K562 (cell line): ENCODE measurements around the gene DNAJC13. TPM values are rescaled to one million over a fixed set of nuclear protein-coding genes. Genes with fewer than 3 reads are reported as not detected.

Experiments used
- ATAC-seq: fragments of 200-7000 bp; cut with Tn5 transposase; 3 replicates; pipeline ENCODE4 v1.9.1; 2020; ENCODE audit warnings: moderate library complexity
- BruUV-seq: library from RNA; stranded (reverse); fragments of 400-500 nt; replicated peaks from 2 replicates; lab custom pipeline; 2021; lab: Mats Ljungman, UMichigan
- CTCF ChIA-PET: fragments of 300-600 bp; formaldehyde crosslinking; extraction: SDS; loops from one replicate; lab custom pipeline; 2021; ENCODE audit warnings: low intra/inter-chr PET ratio; lab: Yijun Ruan, JAX
- POLR2A ChIA-PET: fragments of 300-600, 350-650 bp; sonication (Branson Sonifier 250); formaldehyde crosslinking; extraction: SDS; loops from one replicate; lab custom pipeline; 2021; ENCODE audit warnings: antibody characterized with exemption, inconsistent platforms; lab: Yijun Ruan, JAX
- DNase-seq, 4 experiments: peaks; one replicate each; pipeline versions ENCODE4 v3.0.0 to v3.0.0-alpha.2; 2011 to 2018; ENCODE audit warnings: low spot score in 3 of 4, mixed read lengths in 3 of 4; ENCODE audit errors: extremely low read depth in 1 of 4
- FAIRE-seq: peaks from 2 replicates; lab custom pipeline; 2011; peaks lifted over from hg19 to GRCh38; lab: Jason Lieb, UNC
- H2AFZ ChIP-seq: 2 replicates; pipeline ENCODE4 v1.6.0; 2011; ENCODE audit warnings: low read depth, low read length, control low read depth, inconsistent platforms
- H3K27ac ChIP-seq: fragments of 200-600 bp; 3 replicates; pipeline ENCODE4 v1.8.0; 2011; ENCODE audit warnings: low read depth, mild to moderate bottlenecking, control low read depth, inconsistent platforms, low read length, moderate library complexity, mixed read lengths; ENCODE audit errors: extremely low read depth
- H3K27me3 ChIP-seq, 2 experiments: fragments of 300-600 bp in 1 of 2; 2 replicates in 1 of 2; 3 replicates in 1 of 2; pipeline versions ENCODE4 v1.6.0 to v1.8.0; 2011; ENCODE audit warnings: inconsistent platforms in 2 of 2, low read length in 2 of 2, mild to moderate bottlenecking in 1 of 2, mixed read lengths in 1 of 2, moderate library complexity in 1 of 2; ENCODE audit not compliant: control insufficient read depth in 2 of 2, insufficient read depth in 2 of 2
- H3K36me3 ChIP-seq: fragments of 300-600 bp; 3 replicates; pipeline ENCODE4 v1.8.0; 2011; ENCODE audit warnings: mild to moderate bottlenecking, low read length, inconsistent platforms; ENCODE audit not compliant: control insufficient read depth, insufficient read depth
- H3K4me1 ChIP-seq, 2 experiments: fragments of 200-600 bp in 1 of 2; replicated peaks in 1 of 2; 2 replicates in 1 of 2; 3 replicates in 1 of 2; pipeline versions ENCODE4 v1.5.1 to v1.8.0; 2011; ENCODE audit warnings: inconsistent platforms in 2 of 2, low read length in 2 of 2, mild to moderate bottlenecking in 1 of 2, mixed read lengths in 1 of 2, moderate library complexity in 1 of 2; ENCODE audit not compliant: control insufficient read depth in 2 of 2, insufficient read depth in 2 of 2
- H3K4me2 ChIP-seq: 2 replicates; pipeline ENCODE4 v1.6.1; 2011; ENCODE audit warnings: low read length, control low read depth, inconsistent platforms, mixed read lengths; ENCODE audit not compliant: insufficient read depth
- H3K4me3 ChIP-seq: fragments of 200-600 bp; sonication (generic), shearing (Covaris generic); 2 replicates; pipeline ENCODE4 v1.5.1; 2016; ENCODE audit warnings: control low read depth, inconsistent platforms
- H3K79me2 ChIP-seq: fragments of 200-600 bp; 3 replicates; pipeline ENCODE4 v1.8.0; 2011; ENCODE audit warnings: low read length, inconsistent platforms; ENCODE audit not compliant: control insufficient read depth, insufficient read depth
- H3K9ac ChIP-seq, 2 experiments: 2 replicates each; pipeline versions ENCODE4 v1.6.0 to v1.6.1; 2011; ENCODE audit warnings: low read depth in 2 of 2, low read length in 2 of 2, control low read depth in 1 of 2, inconsistent platforms in 1 of 2, mild to moderate bottlenecking in 1 of 2, mixed read lengths in 1 of 2; ENCODE audit not compliant: insufficient read depth in 1 of 2
- H3K9me1 ChIP-seq: one replicate; pipeline ENCODE4 v1.6.0; 2011; ENCODE audit warnings: inconsistent platforms, mild to moderate bottlenecking, low read length, moderate library complexity; ENCODE audit not compliant: control insufficient read depth, insufficient read depth
- H3K9me3 ChIP-seq: replicated peaks from 2 replicates; pipeline ENCODE4 v1.5.1; 2011; ENCODE audit warnings: low read depth, low read length, inconsistent platforms; ENCODE audit not compliant: control insufficient read depth, insufficient read depth
- H4K20me1 ChIP-seq: replicated peaks from 2 replicates; pipeline ENCODE4 v1.6.1; 2011; ENCODE audit warnings: low read length, inconsistent platforms, mixed read lengths; ENCODE audit not compliant: control insufficient read depth, insufficient read depth
- CEBPB ChIP-seq: fragments of 450-650 bp; IDR thresholded peaks from 2 replicates; pipeline ENCODE4 v1.6.1; 2016; ENCODE audit warnings: missing genetic modification characterization, missing compliant biosample characterization
- CEBPG ChIP-seq, 3 experiments: fragments of 200-800 bp in 1 of 3; sonication (Bioruptor generic) in 1 of 3; sonication (generic) in 1 of 3; formaldehyde crosslinking in 1 of 3; IDR thresholded peaks in 2 of 3; conservative IDR thresholded peaks in 1 of 3; 2 replicates each; pipeline versions ENCODE4 v1.6.1 to v1.8.0; 2016 to 2022; ENCODE audit warnings: missing compliant biosample characterization in 2 of 3, missing genetic modification characterization in 2 of 3, mild to moderate bottlenecking in 1 of 3, missing genetic modification reagents in 1 of 3
- IRF9 ChIP-seq: fragments of 450-650 bp; IDR thresholded peaks from 2 replicates; pipeline ENCODE4 v1.6.1; 2016; ENCODE audit warnings: missing biosample characterization, missing genetic modification characterization
- MTF1 ChIP-seq: fragments of 250-450 bp; sonication (Bioruptor Pico); IDR thresholded peaks from 2 replicates; pipeline ENCODE4 v1.9.0; 2021; ENCODE audit warnings: moderate library complexity, mild to moderate bottlenecking, inconsistent platforms, borderline replicate concordance
- ZNF609 ChIP-seq: sonication (generic); formaldehyde crosslinking; IDR thresholded peaks from 2 replicates; pipeline ENCODE4 v1.8.1; 2023; ENCODE audit warnings: missing genetic modification reagents, mild to moderate bottlenecking, borderline replicate concordance
- WGBS: fragments of 100-300 bp; shearing (Covaris generic); methylation state at CpG from one replicate; pipeline ENCODE4 v1.1.6; 2016; ENCODE audit warnings: low coverage, mixed read lengths; ENCODE audit not compliant: insufficient coverage; ENCODE audit errors: missing lambda C conversion rate; 5-methylcytosine and 5-hydroxymethylcytosine counted together
- in situ Hi-C: fragments of 300-500 bp; cut with MboI; formaldehyde crosslinking; loops from 4 replicates; pipeline ENCODE4 v1.15.0; 2018; ENCODE audit warnings: inconsistent platforms, mixed read lengths
- intact Hi-C: fragments of 100-400 bp; cut with micrococcal nuclease; formaldehyde crosslinking; loops from 2 replicates; pipeline ENCODE4 v1.14.2; 2022
- polyA plus RNA-seq, 8 experiments: library from polyadenylated mRNA; depleted of rRNA in 4 of 8; stranded (reverse) in 5 of 8; unstranded in 3 of 8; fragments of >200 nt; fragmentation: Nextera tagmentation in 2 of 8; fragmentation: Illumina TruSeq in 1 of 8; extraction: Ambion mirVana in 2 of 8; extraction: Trizol in 1 of 8; gene quantifications; 2 replicates each; pipeline versions ENCODE4 v1.2.1 to v1.2.3, GENCODE V29; 2011 to 2014; ENCODE audit warnings: inconsistent platforms in 1 of 8, missing spikeins in 1 of 8
- total RNA-seq, 7 experiments: library from RNA; depleted of rRNA in 6 of 7; stranded (reverse); fragments of >200 nt in 6 of 7; fragmentation: Illumina TruSeq in 2 of 7; extraction: Trizol in 2 of 7; gene quantifications; 2 replicates each; pipeline versions ENCODE4 v1.2.1 to v1.2.3, GENCODE V29; 2011 to 2021; ENCODE audit warnings: low replicate concordance in 1 of 7

DNAJC13 gene
- total and polyA plus RNA-seq, 9 of the 15 experiments (the other 6 are each of a cell fraction or from before 2014, with no cell fraction given), result 2.9 to 17.1 (median 10.2) TPM

GRCh38 chr3:132539681-132540080, 122.4 kb downstream of the DNAJC13 start:
- ATAC-seq, result no peak
- intact Hi-C loops, result loop anchor here (5.0 kb wide), 1 partner anchor 187 kb away; no protein-coding TSS in a partner anchor
- in situ Hi-C loops, result loop anchor here (5.0 kb wide), 1 partner anchor 103 kb away; no protein-coding TSS in a partner anchor
- Histone ChIP-seq H3K36me3 (peaks cover 2% of the 10 kb centered on the region; the same call in 1 of the 3 replicates), H3K4me1 (no peaks in the 10 kb centered on the region; a peak in 1 of 5 replicates), H3K79me2 (no peaks in the 10 kb centered on the region), H3K27me3 (no peaks in the 10 kb centered on the region), H3K9ac (no peak overlapping the region), H2AFZ (no peak overlapping the region), H3K27ac (no peak overlapping the region), H3K4me2 (no peak overlapping the region), H3K4me3 (no peak overlapping the region), H4K20me1 (no peaks in the 10 kb centered on the region), H3K9me1 (no peaks in the 10 kb centered on the region)
- POLR2A ChIA-PET, result no interaction called here
- CTCF ChIA-PET, result no interaction called here
- DNase-seq, result no peak
- 26% methylated on average over 3 of the region's 3 CpGs for WGBS
- FAIRE-seq, result no peak
- no TSS peak for BruUV-seq
- no peak for TF ChIP-seq ZNF609
- TF ChIP-seq IRF9 (tag), result no peak
- no peak for TF ChIP-seq CEBPG (CRISPR knock-in tag; IDR thresholded peaks at IDR 0.05)
- TF ChIP-seq CEBPG (tag; conservative IDR thresholded peaks at IDR 0.05 in 1 of 2, IDR thresholded peaks at IDR 0.05 in 1 of 2), result peak in 1 of 2 experiments; percentile 62; a peak in 2 of 4 replicates
- no peak for TF ChIP-seq MTF1 (CRISPR knock-in tag)
- TF ChIP-seq CEBPB (tag), result peak; percentile 50
- TF ChIP-seq, all 486 proteins: peak for 2
- H3K9me3 ChIP-seq, result no peaks in the 10 kb centered on the region
